ENCODE results near the gene TRIO. TPM values are rescaled to one million over a fixed set of nuclear protein-coding genes. Genes with fewer than 3 reads are reported as not detected.
"Not testable (repeated sequence)": the region's sequence is repeated elsewhere in the genome, so short reads cannot be mapped to it uniquely, and the experiment has no call there.

Gene TRIO
- total RNA-seq, 1 donor from 2014 or later = 111 TPM

DNA sequence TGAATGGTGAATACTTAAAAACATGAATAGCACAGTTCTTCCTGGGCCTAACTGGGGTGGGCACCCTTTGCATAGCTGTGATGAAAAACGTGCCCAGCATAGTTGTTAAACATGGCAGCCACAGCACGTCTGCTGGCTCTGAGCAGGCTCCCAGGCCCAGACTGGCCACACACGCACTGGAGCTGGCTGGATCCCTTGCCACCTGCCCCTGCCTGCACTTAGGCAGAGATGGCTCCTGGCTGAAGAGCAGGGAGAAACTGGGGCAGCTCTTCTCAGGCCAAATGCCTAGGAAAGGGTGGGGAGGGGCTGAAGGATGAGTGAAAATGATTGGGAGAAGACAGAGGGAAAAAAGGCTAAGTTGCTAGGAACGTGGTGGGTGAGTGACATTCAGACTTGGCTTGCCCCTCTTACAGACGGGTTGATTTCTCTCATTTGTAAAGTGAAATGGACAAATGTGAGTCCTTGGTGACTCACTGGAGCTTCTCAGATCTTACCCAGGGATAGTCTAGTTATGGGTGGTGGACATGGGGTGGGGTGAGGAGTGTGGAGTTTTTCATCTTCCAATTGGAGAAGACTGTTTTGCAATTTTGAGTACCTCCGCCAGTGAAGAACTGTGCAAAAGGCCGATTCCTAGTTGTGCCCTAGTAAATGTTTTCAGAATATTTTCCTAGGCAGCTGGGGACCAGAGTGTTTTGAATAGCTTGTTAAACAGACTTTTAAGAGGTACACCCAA is 42.4 kb downstream of the TRIO start:
- no peak for DNase-seq (ENCODE audit: low spot score)

DNA sequence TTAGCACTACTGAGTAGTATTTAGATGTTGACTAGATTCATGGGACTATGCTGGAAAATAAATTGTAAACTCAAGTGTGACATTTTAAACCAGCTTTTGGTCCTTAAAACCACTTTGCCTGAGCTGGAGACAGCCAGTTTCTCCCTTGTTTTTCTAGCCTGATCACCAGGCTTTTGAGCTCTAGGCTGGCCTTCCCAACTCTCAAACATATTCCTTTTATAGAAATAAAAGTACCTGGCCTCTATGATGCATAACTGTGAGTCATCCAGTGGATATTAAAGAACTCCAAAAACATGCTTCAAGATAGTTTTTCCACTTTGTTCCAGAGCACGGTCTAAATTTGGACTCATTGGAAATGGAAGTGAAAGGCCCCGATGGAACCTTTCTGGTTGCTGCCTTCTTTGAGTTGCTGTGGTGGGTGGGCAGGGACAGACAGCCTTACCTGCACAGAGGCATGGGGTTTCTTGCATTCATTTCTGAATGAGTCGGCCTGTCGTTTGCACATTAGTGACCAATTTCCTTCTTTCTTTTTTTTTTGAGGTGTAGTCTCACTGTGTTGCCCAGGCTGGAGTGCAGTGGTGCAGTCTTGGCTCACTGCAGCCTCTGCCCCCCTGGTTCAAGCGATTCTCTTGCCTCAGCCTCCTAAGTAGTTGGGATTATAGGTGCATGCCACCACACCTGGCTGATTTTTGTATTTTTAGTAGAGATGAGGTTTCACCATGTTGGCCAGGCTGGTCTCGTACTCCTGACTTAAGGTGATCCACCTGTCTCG is 43.1 kb downstream of the TRIO start:
- DNase-seq (ENCODE audit: low spot score) = no peak

DNA sequence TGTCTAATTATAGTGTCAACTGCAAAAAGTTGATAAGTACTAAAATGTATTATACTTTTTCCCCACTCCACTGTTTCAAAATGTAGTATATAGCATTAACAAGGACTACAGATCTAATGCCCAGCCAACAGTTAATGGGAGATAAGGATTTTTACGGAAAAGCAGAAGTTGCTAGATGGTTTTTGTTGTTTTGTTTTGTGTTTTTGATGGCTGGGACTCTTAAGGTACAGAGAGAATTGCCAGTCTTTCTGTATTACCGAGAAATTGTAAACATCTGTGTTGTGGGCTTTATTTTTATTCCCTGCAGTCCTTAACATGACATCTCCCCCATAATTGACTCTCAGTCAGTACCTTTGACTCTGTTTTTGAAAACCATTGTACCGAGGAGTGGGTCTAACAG is 44.0 kb downstream of the TRIO start:
- no peak for DNase-seq (ENCODE audit: low spot score)

DNA sequence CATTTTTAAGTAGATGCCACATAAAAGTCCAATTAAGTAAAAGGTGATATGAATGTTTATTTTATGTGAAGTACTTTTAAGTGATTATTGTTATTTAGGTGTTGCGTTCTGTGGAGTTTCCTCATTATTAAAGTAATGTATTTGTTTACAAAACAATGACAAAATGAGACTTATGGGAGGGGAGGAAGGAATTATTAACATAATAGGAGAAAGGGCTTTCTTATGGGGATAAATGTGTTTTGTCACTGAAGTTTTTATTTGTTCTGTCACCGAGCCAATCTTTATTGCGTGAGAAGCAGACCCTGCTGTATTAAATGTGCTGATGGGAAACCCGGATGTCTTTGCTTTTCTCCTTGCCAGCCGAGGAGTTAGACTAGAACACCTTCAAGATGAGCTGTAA is 44.5 kb downstream of the TRIO start:
- DNase-seq (ENCODE audit: low spot score) = no peak

DNA sequence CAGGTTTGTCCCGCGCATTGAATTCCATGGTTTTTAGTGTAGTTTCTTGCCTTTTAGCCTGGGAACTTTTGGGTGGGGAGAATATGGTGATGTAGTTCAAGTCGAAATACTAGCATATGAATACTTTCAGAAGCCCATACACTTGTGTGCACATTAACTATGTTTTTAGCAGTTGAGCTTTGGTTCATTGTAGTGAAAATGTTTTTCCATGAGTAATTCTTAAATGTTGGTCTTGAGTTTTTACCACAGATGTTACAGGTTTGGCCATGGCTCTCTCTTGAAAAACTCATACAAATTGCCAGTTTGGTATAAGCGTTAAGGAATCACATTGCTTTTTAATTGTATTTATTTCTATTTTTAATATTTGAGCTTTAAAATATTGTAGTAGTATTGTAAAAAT is 45.6 kb downstream of the TRIO start:
- no peak for DNase-seq (ENCODE audit: low spot score)

DNA sequence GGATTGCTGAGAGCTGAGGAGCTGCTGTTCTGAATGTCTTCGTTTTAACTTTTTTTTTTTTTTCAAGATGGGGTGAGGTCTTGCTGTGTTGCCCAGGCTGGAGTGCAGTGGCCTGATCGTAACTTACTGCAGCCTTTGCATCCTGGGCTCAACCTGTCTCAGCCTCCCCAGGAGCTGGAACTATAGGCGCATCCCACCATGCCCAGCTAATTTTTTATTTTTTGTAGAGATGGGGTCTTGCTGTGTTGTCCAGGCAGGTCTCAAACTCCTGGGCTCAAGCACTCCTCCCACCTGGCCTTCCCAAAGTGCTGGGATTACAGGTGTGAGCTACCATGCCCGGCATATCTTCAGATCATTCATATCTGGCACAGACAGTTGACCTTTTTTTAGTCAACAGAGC is 46.5 kb downstream of the TRIO start:
- no peak for DNase-seq (ENCODE audit: low spot score)

DNA sequence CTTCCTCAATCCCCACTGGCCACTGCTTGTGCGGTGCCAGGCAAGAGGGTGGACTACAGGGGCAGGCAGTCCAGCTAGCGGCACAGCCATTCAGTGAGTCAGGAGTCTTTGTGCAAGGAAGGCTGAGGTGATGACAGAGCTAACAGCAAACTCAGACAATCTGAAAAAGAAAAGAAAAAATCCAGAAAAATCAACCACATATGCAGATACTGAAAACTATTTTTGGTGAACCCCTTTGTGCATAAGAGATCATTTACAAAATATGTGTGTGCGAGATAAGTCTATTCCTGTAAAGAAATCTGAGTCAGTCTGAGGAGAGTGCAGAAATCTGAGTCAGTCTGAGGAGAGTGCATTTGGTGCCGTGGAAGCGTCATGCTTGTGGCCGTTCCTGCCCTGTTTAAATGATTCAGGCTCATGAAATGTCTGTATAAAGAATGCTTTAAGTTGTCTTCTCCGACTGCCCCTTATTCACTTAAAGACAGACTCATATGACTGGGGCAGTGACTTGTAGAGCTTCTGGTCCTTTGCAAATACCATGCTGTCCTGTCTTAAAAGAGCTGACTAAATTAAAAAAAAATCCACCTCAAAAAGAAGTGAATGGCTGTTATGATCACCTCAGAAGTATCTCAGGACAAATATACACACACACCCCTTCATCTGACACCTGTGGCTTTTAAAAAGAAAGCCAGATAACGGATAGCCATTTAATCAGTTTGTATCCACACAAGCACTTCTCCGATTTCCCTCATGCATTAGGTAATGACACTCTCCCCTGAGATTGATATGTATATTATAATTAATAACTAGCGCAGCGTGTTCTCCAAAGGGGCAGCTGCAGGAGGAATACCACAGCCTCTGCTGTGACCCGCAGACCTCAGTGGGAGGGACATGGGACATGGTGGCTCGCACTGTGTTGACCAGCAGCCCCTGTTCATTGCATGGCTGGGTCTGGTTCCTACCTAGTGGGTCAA is 47.3 kb downstream of the TRIO start:
- no peak for DNase-seq (ENCODE audit: low spot score)

DNA sequence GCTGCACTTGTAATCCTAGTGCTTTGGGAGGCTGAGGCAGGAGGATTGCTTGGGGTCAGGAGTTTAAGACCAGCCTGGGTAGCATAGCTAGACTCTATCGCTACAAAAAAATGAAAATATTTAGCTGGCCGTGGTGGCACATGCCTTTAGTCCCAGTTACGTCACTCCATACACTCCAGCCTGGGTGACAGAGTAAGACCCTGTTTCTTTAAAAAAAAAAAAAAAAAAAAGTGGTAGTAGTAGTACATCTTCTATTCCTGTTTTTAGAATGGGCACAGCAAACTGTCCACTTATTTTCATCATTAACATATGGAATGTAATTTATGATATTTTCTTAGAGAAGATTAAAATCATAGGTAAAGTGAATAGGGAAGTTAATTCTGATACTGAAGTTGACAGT is 48.2 kb downstream of the TRIO start:
- no peak for DNase-seq (ENCODE audit: low spot score)

DNA sequence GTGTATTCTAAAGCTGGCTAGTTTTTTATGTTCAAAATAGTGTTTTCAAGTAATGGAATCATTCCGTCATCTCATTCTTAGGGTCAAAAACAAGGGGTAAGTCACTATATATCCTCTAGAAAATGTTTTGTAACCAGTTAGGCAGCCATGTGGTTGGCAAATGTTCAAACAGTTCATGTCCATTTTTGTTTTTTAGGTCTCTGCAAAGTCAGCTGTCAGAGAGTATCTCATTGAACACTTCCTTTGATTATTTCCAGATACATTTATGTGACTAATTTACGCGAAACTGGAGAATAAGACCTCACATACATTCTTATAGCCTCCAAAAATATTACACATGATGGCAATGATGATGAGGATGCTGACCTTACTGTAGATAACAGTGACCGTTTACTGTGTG is 50.4 kb downstream of the TRIO start:
- no peak for DNase-seq (ENCODE audit: low spot score)

DNA sequence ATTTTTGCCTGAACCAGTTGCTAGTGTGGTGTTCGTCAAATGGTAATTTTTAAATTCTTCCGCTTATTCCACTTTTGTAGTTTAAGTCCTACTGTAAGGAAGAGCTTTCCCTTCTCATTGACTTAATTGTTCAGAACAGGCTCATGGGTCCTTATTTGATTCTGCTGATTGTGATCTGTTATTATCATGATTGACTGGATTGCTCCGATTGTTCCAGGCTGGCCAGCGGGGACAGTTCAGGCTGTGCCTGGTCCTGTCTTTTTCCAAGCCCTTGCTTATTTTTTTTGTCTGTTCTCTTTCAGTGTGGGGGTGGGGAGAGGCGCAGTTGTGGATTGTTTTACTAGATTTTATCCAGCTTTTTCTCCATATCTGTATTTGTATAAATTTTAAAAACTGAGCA is 52.4 kb downstream of the TRIO start:
- no peak for DNase-seq (ENCODE audit: low spot score)

DNA sequence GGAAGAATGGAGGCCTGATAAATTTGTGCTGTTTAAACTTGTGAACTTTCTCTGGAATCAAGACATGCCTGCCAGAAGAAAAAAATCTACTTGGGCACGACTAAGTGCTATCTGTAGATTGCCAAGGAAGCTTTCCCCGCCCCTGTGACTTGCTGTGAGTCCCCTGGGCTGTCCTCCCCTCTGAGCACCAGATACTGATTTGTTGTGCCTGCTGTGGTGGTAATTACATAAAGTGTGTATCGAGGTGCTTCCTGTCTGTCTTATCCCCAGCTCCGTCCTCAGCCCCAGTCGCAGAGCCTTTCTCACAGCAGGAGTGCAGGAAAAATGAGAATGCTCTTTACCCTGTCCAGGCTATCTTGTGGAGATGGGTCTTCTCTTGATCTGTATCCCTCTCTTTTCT is 53.9 kb downstream of the TRIO start:
- DNase-seq (ENCODE audit: low spot score) = no peak

DNA sequence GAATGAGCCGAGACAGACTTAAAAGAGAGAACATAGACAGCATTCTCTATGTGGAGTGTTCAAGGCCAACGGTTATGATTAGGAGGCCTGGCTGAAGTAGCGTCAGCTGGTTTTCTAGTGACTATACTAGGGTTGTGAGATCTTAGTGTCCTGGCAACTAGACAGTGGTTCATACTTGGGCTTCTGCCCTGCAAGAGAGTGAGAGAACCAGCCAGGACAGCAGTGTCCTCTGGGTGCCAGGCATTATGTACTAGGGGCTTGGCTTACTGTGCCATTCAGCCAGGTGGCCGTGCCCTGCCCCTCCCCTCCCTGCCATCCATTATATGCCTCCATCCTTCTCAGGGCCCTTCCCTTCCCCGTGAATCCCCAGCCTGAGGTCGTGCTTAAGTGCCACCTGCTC is 56.8 kb downstream of the TRIO start:
- DNase-seq (ENCODE audit: low spot score) = no peak

DNA sequence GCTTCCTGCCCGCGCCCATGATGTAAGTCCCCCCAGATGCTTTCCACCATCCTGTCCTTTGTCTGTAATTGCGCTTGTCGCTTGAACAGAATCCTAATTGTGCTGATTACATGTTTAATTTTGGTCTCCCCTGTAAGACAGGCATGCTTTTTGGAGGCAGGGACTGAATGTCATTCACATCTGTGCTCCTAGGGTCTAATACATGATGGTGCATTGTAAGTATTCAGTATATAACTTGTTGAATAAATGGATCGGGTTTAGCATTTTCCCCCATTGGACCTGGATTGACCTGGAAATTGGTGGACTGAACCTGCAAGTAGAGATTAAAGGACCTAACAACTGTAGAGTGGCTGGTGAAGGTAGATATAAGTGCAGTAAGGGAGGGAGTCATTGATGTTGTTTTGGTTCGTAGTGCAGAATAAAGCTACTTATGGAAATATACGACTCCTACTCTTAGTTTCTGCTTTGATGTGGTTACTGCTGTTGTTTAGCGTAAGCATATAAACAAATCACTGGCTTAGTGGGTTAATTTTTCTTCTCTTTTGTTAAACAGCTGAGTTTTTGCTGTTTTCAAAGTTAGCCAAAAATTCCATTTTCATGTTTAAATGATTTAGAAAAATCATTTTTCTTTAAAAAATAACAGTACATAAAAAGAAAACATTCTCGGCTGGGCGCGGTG is 57.3 kb downstream of the TRIO start:
- DNase-seq (ENCODE audit: low spot score) = no peak

DNA sequence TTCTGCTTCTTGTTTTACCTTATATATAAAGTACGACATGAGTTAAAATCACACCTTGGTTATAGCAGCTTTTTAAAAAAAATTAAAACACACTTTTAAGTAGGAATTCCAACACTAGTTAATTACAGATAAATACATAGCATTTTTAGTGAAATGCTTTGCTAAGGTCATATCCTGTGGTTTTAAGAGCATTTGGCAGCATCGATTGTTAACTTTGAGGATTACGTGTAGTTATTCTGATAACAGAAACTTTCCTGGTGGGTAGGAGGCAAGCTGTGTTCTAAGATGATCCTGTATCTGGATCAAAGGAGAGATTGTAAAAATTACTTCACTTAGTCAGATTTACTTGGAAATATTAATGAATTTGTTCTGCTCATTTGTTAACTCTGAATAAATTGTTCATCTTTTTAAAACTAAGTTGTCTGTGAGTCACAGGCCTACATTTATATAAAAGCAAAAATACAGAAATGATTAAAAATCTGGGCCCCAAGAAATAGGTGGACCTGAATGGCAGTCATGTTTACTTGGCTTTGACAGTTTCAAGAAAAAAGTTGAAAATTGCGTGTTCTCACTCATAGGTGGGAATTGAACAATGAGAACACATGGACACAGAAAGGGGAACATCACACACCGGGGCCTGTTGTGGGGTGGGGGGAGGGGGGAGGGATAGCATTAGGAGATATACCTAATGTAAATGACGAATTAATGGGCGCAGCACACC is 58.3 kb downstream of the TRIO start:
- no peak for DNase-seq (ENCODE audit: low spot score)

DNA sequence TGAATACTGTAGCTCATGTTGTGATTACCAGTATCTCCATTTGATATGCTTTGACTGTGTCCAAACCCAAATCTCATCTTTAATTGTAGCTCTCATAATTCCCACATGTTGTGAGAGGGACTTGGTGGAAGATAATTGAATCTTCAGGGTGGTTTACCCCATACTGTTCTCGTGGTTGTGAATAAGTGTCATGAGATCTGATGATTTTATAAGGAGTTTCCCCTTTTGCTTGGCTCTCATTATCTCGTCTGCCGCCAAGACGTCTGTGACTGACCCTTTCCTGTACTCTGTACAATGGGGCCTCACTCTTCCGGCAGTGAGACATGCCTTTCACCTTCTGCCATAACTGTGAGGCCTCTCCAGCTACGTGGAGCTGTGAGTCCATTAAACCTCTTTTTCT is 59.3 kb downstream of the TRIO start:
- no peak for DNase-seq (ENCODE audit: low spot score)

DNA sequence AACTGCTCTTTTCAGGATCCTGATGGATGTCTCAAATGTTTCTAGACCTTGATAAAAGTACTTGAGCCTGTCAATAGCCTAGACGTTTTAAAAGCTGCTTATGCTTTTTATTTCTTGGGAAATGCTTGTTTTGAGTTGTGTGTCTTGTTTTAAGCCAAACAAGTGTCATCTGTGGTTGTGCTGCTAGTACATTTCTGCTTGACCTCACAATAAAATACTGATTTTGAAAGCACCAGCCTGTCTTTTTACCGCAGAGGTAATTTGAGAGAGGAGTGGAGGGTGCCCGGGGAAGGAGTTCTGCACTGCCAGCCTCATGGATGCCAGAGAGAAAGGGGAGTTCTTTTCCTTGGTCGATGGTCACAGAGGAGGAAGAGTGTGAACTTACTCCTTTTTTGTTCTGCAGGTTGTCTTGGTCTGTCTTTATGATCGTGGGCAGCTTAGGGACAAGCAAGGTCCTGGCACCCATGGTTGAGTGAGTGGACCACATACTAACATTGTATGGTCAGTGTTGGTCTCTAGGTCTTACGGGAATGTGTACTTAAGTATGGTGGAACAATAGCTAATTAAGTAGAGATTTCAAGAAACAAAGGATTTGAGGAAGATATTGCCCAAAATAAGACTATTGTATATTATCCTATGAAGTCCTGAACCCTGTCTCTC is 61.0 kb downstream of the TRIO start:
- no peak for DNase-seq (ENCODE audit: low spot score)

DNA sequence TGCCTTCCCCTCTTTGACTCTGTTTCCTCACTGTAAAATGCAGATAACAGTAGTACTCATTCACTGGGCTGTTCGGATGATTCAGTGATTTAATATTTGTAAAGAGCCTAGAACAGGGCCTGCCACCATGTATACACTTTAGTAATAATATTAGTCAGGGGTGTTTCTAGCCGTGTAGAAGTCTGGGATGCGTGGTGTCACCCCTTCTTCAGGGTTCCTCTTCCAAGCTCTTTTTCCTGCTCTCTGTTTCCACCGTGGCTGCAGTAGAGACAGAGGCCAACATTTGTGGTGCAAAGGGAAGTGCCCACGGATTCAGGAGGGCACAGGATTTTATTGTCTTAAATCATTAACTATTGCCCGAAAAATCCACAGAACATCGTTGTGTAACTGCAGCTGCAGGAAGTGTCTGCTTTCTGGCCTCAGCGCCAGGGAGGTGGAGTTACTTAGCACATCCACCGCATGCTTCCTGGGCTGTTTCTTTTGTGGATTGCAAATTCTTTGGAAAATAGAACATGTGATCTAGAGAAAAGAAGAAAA is 61.7 kb downstream of the TRIO start:
- DNase-seq (ENCODE audit: low spot score) = peak; percentile 61

DNA sequence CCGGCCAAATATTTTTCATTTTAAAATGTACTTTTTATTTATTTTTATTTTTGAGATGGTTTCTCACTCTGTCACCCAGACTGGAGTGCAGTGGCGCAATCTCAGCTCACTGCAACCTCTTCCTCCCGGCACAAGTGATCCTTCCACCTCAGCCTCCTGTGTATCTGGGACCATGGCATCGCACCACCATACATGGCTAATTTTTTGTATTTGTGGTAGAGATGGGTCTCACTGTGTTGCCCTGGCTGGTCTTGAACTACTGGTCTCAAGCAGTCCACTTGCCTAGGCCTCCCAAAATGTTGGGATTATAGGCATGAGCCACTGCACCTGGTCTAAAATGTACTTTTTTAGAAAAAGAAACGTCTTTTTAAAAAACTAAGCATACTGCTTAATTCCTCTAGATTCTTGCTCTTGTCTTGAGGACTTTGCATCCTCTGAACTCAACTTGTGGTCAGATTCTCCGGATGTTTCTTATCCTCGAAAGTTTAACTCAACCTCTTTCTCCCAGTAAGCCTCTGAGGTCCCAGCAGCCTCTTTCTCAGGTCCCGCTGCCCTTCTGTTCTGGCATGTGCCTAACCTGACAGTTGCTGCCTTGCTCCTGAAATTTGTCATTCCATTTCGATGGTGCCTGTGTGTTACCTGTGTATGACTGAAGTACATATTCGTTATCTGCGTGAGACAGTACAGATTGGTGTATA is 63.0 kb downstream of the TRIO start:
- DNase-seq (ENCODE audit: low spot score) = no peak

DNA sequence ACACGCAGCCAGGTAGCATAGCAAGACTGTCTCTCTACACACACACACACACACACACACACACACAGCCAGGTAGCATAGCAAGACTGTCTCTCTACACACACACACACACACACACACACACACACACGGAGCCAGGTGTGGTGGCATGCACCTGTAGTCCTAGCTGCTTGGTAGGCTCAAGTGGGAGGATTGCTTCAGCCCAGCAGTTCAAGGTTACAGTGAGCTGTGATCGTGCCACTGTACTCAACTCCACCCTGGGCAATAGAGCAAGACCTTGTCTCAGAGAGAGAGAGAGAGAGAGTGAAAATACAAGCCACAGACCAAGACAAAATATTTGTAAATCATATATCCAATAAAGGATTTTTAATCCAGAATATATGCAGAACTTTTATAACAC is 64.3 kb downstream of the TRIO start:
- DNase-seq (ENCODE audit: low spot score) = not testable (repeated sequence)
